ENCODE measurements around the gene PON2.

DNA sequence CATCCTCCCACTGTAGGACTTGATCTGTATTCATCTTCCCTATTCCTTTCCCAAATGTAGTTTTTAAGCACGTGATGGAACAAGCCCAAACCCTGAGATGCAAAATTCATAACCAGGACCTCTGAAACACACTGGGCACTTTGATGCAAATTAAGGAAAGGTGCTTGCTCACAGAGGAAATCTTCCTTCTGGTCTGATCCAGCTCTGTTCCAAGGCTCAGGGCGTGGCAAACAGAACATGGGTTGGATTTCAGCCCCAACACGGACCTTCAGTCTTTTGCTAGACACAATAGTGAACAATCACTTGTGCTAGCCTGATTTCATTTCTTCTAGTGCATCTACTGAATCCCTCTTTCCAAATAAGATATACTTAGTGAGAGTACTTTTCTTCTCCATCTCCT is 66.6 kb downstream of the PON2 start:
- TF ChIP-seq, protein P1, sequence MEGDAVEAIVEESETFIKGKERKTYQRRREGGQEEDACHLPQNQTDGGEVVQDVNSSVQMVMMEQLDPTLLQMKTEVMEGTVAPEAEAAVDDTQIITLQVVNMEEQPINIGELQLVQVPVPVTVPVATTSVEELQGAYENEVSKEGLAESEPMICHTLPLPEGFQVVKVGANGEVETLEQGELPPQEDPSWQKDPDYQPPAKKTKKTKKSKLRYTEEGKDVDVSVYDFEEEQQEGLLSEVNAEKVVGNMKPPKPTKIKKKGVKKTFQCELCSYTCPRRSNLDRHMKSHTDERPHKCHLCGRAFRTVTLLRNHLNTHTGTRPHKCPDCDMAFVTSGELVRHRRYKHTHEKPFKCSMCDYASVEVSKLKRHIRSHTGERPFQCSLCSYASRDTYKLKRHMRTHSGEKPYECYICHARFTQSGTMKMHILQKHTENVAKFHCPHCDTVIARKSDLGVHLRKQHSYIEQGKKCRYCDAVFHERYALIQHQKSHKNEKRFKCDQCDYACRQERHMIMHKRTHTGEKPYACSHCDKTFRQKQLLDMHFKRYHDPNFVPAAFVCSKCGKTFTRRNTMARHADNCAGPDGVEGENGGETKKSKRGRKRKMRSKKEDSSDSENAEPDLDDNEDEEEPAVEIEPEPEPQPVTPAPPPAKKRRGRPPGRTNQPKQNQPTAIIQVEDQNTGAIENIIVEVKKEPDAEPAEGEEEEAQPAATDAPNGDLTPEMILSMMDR (IDR thresholded peaks at IDR 0.05), result no peak
- TF ChIP-seq POLR2A (IDR thresholded peaks at IDR 0.05), result no peak

All from Peyer's patch (tissue), 4 donors.